WTC11 (cell line): Measurements from ENCODE around the gene PPP3CA. TPM values are rescaled to one million over a fixed set of nuclear protein-coding genes. Genes with fewer than 3 reads are reported as not detected.

Source experiments
- ATAC-seq: fragments of 200-7000 bp; cut with Tn5 transposase; 2 replicates; pipeline ENCODE4 v1.10.0; 2021; ENCODE audit warnings: mild to moderate bottlenecking, moderate library complexity
- CTCF ChIA-PET: fragments of 300-600 bp; sonication (Branson Sonifier 250); formaldehyde crosslinking; loops from one replicate; lab custom pipeline; 2021; ENCODE audit warnings: antibody characterized with exemption; lab: Charles Lee
- POLR2A ChIA-PET: fragments of 350-600 bp; sonication (Branson Sonifier 250); formaldehyde crosslinking; loops from one replicate; lab custom pipeline; 2021; ENCODE audit warnings: antibody characterized with exemption; lab: Charles Lee
- DNase-seq: peaks from one replicate; pipeline ENCODE4 v3.0.0; 2021; ENCODE audit warnings: low spot score
- H3K27ac Mint-ChIP-seq: 2 replicates; pipeline ENCODE4 v1.8.0; 2021; ENCODE audit warnings: mixed read lengths
- H3K27me3 Mint-ChIP-seq: 2 replicates; pipeline ENCODE4 v1.8.0; 2021; ENCODE audit warnings: low read depth, mild to moderate bottlenecking, moderate library complexity, mixed read lengths
- H3K36me3 Mint-ChIP-seq: 2 replicates; pipeline ENCODE4 v1.8.0; 2021; ENCODE audit warnings: mixed read lengths
- H3K4me1 Mint-ChIP-seq: 2 replicates; pipeline ENCODE4 v1.8.0; 2022; ENCODE audit warnings: mixed read lengths
- H3K4me3 Mint-ChIP-seq: 2 replicates; pipeline ENCODE4 v1.8.0; 2021; ENCODE audit warnings: mild to moderate bottlenecking, moderate library complexity, mixed read lengths
- H3K9me3 Mint-ChIP-seq: 2 replicates; pipeline ENCODE4 v1.8.0; 2021; ENCODE audit warnings: mixed read lengths
- CREB1 ChIP-seq: sonication (generic); formaldehyde crosslinking; IDR thresholded peaks from 2 replicates; pipeline ENCODE4 v1.8.0; 2023; ENCODE audit warnings: mild to moderate bottlenecking, missing genetic modification reagents
- EMX1 ChIP-seq: fragments of 250-450 bp; sonication (Bioruptor Pico); IDR thresholded peaks from 2 replicates; pipeline ENCODE4 v1.8.0; 2021; ENCODE audit warnings: mild to moderate bottlenecking
- FOXK1 ChIP-seq: sonication (generic); formaldehyde crosslinking; IDR thresholded peaks from 2 replicates; pipeline ENCODE4 v1.8.0; 2022; ENCODE audit warnings: mild to moderate bottlenecking, moderate library complexity, missing genetic modification reagents
- GRHL2 ChIP-seq: fragments of 250-450 bp; sonication (Bioruptor Pico); IDR thresholded peaks from 2 replicates; pipeline ENCODE4 v1.8.0; 2022; ENCODE audit warnings: mild to moderate bottlenecking, moderate library complexity; ENCODE audit not compliant: insufficient replicate concordance, severe bottlenecking
- JAZF1 ChIP-seq: fragments of 250-450 bp; sonication (Bioruptor Pico); IDR thresholded peaks from 2 replicates; pipeline ENCODE4 v1.9.0; 2021; ENCODE audit warnings: moderate library complexity, mild to moderate bottlenecking, inconsistent platforms
- NFATC4 ChIP-seq: fragments of 250-450 bp; sonication (Bioruptor Pico); IDR thresholded peaks from 2 replicates; pipeline ENCODE4 v1.9.0; 2021; ENCODE audit warnings: mild to moderate bottlenecking
- OVOL2 ChIP-seq: fragments of 250-450 bp; sonication (Bioruptor Pico); IDR thresholded peaks from 2 replicates; pipeline ENCODE4 v1.9.0; 2021; ENCODE audit warnings: mild to moderate bottlenecking, borderline replicate concordance
- PRRX2 ChIP-seq: fragments of 250-450 bp; sonication (Bioruptor Pico); IDR thresholded peaks from 2 replicates; pipeline ENCODE4 v1.8.0; 2021; ENCODE audit warnings: mild to moderate bottlenecking
- SMAD3 ChIP-seq: sonication (generic); formaldehyde crosslinking; IDR thresholded peaks from 2 replicates; pipeline ENCODE4 v1.8.0; 2022; ENCODE audit warnings: missing genetic modification reagents, mild to moderate bottlenecking, borderline replicate concordance
- SMAD4 ChIP-seq: sonication (generic); formaldehyde crosslinking; IDR thresholded peaks from 2 replicates; pipeline ENCODE4 v1.8.0; 2022; ENCODE audit warnings: mild to moderate bottlenecking, missing genetic modification reagents
- TCF7 ChIP-seq: sonication (generic); formaldehyde crosslinking; IDR thresholded peaks from 2 replicates; pipeline ENCODE4 v1.8.0; 2022; ENCODE audit warnings: mild to moderate bottlenecking, low read depth, missing genetic modification reagents, moderate library complexity
- ZNF396 ChIP-seq: fragments of 250-450 bp; sonication (Bioruptor Pico); IDR thresholded peaks from 2 replicates; pipeline ENCODE4 v1.8.0; 2021; ENCODE audit warnings: mild to moderate bottlenecking, moderate library complexity, borderline replicate concordance
- total RNA-seq: library from RNA; stranded (reverse); gene quantifications from 3 replicates; pipeline ENCODE4 v1.2.3, GENCODE V29; 2021
- TF ChIP-seq, protein P1 (sequence below): sonication (generic); formaldehyde crosslinking; IDR thresholded peaks from 2 replicates; pipeline ENCODE4 v1.8.1; 2023; ENCODE audit warnings: mild to moderate bottlenecking, missing genetic modification reagents, borderline replicate concordance
- TF ChIP-seq, protein P2 (sequence below): sonication (generic); formaldehyde crosslinking; IDR thresholded peaks from 2 replicates; pipeline ENCODE4 v1.8.0; 2022; ENCODE audit warnings: mild to moderate bottlenecking, missing genetic modification reagents
- TF ChIP-seq, protein P3 (sequence below): sonication (generic); formaldehyde crosslinking; IDR thresholded peaks from 2 replicates; pipeline ENCODE4 v1.8.0; 2023; ENCODE audit warnings: missing genetic modification reagents, mild to moderate bottlenecking, borderline replicate concordance
- TF ChIP-seq, protein P4 (sequence below): fragments of 250-450 bp; sonication (Bioruptor Pico); IDR thresholded peaks from 2 replicates; pipeline ENCODE4 v1.8.0; 2021; ENCODE audit warnings: mild to moderate bottlenecking
- TF ChIP-seq, protein P5 (sequence below): sonication (generic); formaldehyde crosslinking; IDR thresholded peaks from 2 replicates; pipeline ENCODE4 v1.8.0; 2022; ENCODE audit warnings: mild to moderate bottlenecking, missing genetic modification reagents
- TF ChIP-seq, protein P6 (sequence below): sonication (generic); formaldehyde crosslinking; IDR thresholded peaks from 2 replicates; pipeline ENCODE4 v1.8.1; 2023; ENCODE audit warnings: mild to moderate bottlenecking, missing genetic modification reagents

Gene PPP3CA
- total RNA-seq, 1 experiment from 2014 or later: 41.6 TPM

DNA sequence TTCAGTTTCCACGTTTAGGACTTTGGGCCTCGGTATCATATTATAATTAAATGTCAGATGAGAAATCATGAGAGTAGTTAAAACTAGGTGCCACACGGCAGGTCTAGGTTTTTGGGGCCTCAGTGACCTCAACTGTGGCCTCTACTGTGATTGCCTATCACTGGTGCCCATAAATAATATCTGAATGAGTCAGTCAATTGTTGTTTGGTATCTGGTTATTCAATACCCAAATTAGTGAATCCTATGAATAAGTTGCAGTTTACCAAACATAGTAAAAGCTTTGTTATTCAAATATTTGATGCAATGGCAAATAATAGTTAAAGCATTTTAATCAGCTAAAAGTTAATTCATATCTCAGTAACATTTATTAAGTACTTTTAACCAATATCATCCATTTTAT is 188.8 kb downstream of the PPP3CA start:
- Mint-ChIP-seq H3K27ac (no peak overlapping the region), H3K27me3 (no peaks in the 10 kb centered on the region), H3K4me1 (peaks cover 47% of the 10 kb centered on the region), H3K4me3 (no peak overlapping the region), H3K36me3 (no peaks in the 10 kb centered on the region), H3K9me3 (no peaks in the 10 kb centered on the region)
- TF ChIP-seq, protein P1, sequence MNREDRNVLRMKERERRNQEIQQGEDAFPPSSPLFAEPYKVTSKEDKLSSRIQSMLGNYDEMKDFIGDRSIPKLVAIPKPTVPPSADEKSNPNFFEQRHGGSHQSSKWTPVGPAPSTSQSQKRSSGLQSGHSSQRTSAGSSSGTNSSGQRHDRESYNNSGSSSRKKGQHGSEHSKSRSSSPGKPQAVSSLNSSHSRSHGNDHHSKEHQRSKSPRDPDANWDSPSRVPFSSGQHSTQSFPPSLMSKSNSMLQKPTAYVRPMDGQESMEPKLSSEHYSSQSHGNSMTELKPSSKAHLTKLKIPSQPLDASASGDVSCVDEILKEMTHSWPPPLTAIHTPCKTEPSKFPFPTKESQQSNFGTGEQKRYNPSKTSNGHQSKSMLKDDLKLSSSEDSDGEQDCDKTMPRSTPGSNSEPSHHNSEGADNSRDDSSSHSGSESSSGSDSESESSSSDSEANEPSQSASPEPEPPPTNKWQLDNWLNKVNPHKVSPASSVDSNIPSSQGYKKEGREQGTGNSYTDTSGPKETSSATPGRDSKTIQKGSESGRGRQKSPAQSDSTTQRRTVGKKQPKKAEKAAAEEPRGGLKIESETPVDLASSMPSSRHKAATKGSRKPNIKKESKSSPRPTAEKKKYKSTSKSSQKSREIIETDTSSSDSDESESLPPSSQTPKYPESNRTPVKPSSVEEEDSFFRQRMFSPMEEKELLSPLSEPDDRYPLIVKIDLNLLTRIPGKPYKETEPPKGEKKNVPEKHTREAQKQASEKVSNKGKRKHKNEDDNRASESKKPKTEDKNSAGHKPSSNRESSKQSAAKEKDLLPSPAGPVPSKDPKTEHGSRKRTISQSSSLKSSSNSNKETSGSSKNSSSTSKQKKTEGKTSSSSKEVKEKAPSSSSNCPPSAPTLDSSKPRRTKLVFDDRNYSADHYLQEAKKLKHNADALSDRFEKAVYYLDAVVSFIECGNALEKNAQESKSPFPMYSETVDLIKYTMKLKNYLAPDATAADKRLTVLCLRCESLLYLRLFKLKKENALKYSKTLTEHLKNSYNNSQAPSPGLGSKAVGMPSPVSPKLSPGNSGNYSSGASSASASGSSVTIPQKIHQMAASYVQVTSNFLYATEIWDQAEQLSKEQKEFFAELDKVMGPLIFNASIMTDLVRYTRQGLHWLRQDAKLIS (CRISPR knock-in tag): no peak
- no peak for TF ChIP-seq GRHL2
- ChIA-PET POLR2A (no interaction called here), CTCF (interaction anchor here (0.6 to 0.8 kb wide), 2 partner anchors 11 to 20 kb away, joined by 3 to 4 read pairs; no protein-coding TSS in a partner anchor)
- DNase-seq (no peak), ATAC-seq (no peak)

DNA sequence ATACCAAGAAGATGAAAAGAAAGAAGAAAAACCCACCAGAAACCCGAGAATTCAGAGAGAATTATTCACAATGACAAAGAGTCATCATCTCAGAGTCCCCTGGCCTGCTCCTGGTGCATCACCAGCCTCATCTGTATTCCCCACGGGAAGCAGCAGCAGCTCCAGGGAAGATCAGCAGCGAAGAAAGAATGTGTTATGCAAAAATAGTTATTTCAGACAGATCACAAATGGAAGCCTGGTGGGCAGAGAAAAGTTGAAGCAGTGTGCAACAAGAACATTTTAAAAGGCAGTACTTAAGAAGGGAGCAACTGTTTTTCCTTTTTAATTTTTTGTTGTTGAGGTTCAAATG is 189.2 kb downstream of the PPP3CA start:
- Mint-ChIP-seq H3K9me3 (no peaks in the 10 kb centered on the region), H3K4me3 (no peak overlapping the region), H3K36me3 (no peaks in the 10 kb centered on the region), H3K27me3 (no peaks in the 10 kb centered on the region), H3K4me1 (peaks cover 50% of the 10 kb centered on the region), H3K27ac (no peak overlapping the region)
- TF ChIP-seq, protein P2, sequence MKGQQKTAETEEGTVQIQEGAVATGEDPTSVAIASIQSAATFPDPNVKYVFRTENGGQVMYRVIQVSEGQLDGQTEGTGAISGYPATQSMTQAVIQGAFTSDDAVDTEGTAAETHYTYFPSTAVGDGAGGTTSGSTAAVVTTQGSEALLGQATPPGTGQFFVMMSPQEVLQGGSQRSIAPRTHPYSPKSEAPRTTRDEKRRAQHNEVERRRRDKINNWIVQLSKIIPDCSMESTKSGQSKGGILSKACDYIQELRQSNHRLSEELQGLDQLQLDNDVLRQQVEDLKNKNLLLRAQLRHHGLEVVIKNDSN (CRISPR knock-in tag): no peak
- no peak for TF ChIP-seq CREB1 (CRISPR knock-in tag)
- TF ChIP-seq EMX1 (CRISPR knock-in tag): no peak
- TF ChIP-seq JAZF1 (CRISPR knock-in tag): no peak
- no peak for DNase-seq
- ATAC-seq: peak; percentile 27; the same call in 1 of the 2 replicates
- CTCF ChIA-PET: interaction anchor here (0.6 to 0.8 kb wide), 2 partner anchors 11 to 19 kb away, joined by 3 to 4 read pairs; no protein-coding TSS in a partner anchor
- POLR2A ChIA-PET: no interaction called here

DNA sequence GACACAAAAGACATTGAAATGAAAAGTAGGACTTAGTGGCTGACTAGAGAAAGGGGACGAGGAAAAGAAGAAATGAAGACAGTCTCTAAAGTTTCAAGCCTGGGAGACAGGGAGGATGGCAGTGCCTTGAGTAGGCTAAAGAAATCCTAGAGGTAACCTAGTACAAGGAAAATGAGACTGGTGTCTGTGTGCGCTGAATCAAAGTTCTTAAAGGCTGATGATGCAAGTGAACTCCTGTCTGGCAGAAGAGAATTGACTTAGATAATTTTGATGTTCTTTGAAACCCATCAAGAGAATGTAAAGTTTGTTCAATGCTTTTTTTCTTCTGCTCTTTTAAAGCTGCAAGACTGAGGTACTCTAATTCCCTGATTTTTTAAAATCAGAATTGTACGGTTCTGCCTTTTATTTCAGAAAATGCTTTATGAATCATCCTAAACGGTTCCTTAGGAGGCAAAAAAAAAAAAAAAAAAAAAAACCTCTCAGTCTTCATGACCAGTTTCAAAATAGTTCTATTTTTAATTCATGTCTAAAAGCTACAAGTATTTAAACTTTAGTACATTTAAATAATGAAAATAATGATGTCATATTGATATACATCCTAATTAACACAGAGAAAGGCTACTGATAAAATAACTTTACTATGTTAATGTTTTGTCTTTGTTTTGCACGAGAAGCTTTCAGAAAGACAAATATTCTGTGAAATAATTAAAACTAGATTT is 189.8 kb downstream of the PPP3CA start:
- H3K36me3 Mint-ChIP-seq: no peaks in the 10 kb centered on the region
- H3K4me1 Mint-ChIP-seq: peaks cover 53% of the 10 kb centered on the region
- ChIA-PET POLR2A (no interaction called here), CTCF (interaction anchor here (0.8 kb wide), 1 partner anchor 12 kb away, joined by 3 read pairs; no protein-coding TSS in a partner anchor)
- H3K27ac Mint-ChIP-seq: peak overlapping the region; percentile 73; the same call in 1 of the 2 replicates
- no peaks in the 10 kb centered on the region for H3K9me3 Mint-ChIP-seq
- no peak for ATAC-seq
- DNase-seq: no peak
- no peaks in the 10 kb centered on the region for H3K27me3 Mint-ChIP-seq
- H3K4me3 Mint-ChIP-seq: no peak overlapping the region
- TF ChIP-seq ZNF396 (CRISPR knock-in tag): no peak
- TF ChIP-seq OVOL2 (CRISPR knock-in tag): no peak
- no peak for TF ChIP-seq SMAD4 (CRISPR knock-in tag)
- TF ChIP-seq, protein P3, sequence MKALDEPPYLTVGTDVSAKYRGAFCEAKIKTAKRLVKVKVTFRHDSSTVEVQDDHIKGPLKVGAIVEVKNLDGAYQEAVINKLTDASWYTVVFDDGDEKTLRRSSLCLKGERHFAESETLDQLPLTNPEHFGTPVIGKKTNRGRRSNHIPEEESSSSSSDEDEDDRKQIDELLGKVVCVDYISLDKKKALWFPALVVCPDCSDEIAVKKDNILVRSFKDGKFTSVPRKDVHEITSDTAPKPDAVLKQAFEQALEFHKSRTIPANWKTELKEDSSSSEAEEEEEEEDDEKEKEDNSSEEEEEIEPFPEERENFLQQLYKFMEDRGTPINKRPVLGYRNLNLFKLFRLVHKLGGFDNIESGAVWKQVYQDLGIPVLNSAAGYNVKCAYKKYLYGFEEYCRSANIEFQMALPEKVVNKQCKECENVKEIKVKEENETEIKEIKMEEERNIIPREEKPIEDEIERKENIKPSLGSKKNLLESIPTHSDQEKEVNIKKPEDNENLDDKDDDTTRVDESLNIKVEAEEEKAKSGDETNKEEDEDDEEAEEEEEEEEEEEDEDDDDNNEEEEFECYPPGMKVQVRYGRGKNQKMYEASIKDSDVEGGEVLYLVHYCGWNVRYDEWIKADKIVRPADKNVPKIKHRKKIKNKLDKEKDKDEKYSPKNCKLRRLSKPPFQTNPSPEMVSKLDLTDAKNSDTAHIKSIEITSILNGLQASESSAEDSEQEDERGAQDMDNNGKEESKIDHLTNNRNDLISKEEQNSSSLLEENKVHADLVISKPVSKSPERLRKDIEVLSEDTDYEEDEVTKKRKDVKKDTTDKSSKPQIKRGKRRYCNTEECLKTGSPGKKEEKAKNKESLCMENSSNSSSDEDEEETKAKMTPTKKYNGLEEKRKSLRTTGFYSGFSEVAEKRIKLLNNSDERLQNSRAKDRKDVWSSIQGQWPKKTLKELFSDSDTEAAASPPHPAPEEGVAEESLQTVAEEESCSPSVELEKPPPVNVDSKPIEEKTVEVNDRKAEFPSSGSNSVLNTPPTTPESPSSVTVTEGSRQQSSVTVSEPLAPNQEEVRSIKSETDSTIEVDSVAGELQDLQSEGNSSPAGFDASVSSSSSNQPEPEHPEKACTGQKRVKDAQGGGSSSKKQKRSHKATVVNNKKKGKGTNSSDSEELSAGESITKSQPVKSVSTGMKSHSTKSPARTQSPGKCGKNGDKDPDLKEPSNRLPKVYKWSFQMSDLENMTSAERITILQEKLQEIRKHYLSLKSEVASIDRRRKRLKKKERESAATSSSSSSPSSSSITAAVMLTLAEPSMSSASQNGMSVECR (CRISPR knock-in tag): no peak
- no peak for TF ChIP-seq SMAD3 (CRISPR knock-in tag)
- TF ChIP-seq, protein P4, sequence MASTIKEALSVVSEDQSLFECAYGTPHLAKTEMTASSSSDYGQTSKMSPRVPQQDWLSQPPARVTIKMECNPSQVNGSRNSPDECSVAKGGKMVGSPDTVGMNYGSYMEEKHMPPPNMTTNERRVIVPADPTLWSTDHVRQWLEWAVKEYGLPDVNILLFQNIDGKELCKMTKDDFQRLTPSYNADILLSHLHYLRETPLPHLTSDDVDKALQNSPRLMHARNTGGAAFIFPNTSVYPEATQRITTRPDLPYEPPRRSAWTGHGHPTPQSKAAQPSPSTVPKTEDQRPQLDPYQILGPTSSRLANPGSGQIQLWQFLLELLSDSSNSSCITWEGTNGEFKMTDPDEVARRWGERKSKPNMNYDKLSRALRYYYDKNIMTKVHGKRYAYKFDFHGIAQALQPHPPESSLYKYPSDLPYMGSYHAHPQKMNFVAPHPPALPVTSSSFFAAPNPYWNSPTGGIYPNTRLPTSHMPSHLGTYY: no peak
- TF ChIP-seq NFATC4: no peak
- no peak for TF ChIP-seq PRRX2 (CRISPR knock-in tag)
- TF ChIP-seq, protein P5, sequence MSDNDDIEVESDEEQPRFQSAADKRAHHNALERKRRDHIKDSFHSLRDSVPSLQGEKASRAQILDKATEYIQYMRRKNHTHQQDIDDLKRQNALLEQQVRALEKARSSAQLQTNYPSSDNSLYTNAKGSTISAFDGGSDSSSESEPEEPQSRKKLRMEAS (CRISPR knock-in tag): no peak
- TF ChIP-seq TCF7: no peak
- TF ChIP-seq, protein P6, sequence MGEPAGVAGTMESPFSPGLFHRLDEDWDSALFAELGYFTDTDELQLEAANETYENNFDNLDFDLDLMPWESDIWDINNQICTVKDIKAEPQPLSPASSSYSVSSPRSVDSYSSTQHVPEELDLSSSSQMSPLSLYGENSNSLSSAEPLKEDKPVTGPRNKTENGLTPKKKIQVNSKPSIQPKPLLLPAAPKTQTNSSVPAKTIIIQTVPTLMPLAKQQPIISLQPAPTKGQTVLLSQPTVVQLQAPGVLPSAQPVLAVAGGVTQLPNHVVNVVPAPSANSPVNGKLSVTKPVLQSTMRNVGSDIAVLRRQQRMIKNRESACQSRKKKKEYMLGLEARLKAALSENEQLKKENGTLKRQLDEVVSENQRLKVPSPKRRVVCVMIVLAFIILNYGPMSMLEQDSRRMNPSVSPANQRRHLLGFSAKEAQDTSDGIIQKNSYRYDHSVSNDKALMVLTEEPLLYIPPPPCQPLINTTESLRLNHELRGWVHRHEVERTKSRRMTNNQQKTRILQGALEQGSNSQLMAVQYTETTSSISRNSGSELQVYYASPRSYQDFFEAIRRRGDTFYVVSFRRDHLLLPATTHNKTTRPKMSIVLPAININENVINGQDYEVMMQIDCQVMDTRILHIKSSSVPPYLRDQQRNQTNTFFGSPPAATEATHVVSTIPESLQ: no peak
- no peak for TF ChIP-seq FOXK1 (CRISPR knock-in tag)
